Measurements from ENCODE around the gene LARGE1.

LARGE1 gene

GRCh38 chr22:33848251-33848650 lies 72.0 kb downstream of the LARGE1 start:
- Histone ChIP-seq H3F3A (ENCODE audit: insufficient read depth) (no peaks in the 10 kb centered on the region), H3K27me3 (ENCODE audit: low read length) (no peaks in the 10 kb centered on the region), H3K9me3 (ENCODE audit: insufficient read depth, low read length) (peaks cover 4% of the 10 kb centered on the region; the same call in 1 of the 2 replicates), H3K4me2 (ENCODE audit: low read depth, low read length, poor library complexity, severe bottlenecking) (no peak overlapping the region), H3K9me2 (replicated peaks; ENCODE audit: insufficient read depth, low read length) (no peaks in the 10 kb centered on the region), H4K20me1 (ENCODE audit: low read depth, low read length) (no peaks in the 10 kb centered on the region), H3K9ac (ENCODE audit: low read length) (no peak overlapping the region), H3K36me3 (ENCODE audit: low read length) (no peaks in the 10 kb centered on the region), H3K27ac (ENCODE audit: low read depth, low read length) (no peak overlapping the region), H3K4me3 (ENCODE audit: insufficient read depth, low read length, poor library complexity, severe bottlenecking) (no peak overlapping the region), H2AFZ (ENCODE audit: low read depth, low read length, severe bottlenecking) (no peak overlapping the region), H3K79me2 (ENCODE audit: insufficient read depth, low read length) (no peaks in the 10 kb centered on the region)
- TF ChIP-seq CTCF (IDR thresholded peaks at IDR 0.05; ENCODE audit: insufficient read depth, low read length, poor library complexity, severe bottlenecking) (no peak), EZH2phosphoT487 (conservative IDR thresholded peaks at IDR 0.05; ENCODE audit: low read length) (no peak)

GRCh38 chr22:33844273-33844672 lies 76.0 kb downstream of the LARGE1 start:
- TF ChIP-seq EZH2phosphoT487 (conservative IDR thresholded peaks at IDR 0.05; ENCODE audit: low read length): no peak
- no peak for TF ChIP-seq CTCF (IDR thresholded peaks at IDR 0.05; ENCODE audit: insufficient read depth, low read length, poor library complexity, severe bottlenecking)
- Histone ChIP-seq H3K4me3 (ENCODE audit: insufficient read depth, low read length, poor library complexity, severe bottlenecking) (no peak overlapping the region), H3K79me2 (ENCODE audit: insufficient read depth, low read length) (no peaks in the 10 kb centered on the region), H2AFZ (ENCODE audit: low read depth, low read length, severe bottlenecking) (no peak overlapping the region), H4K20me1 (ENCODE audit: low read depth, low read length) (no peaks in the 10 kb centered on the region), H3F3A (ENCODE audit: insufficient read depth) (peaks cover 11% of the 10 kb centered on the region; the same call in 1 of the 2 replicates), H3K9me3 (ENCODE audit: insufficient read depth, low read length) (peaks cover 4% of the 10 kb centered on the region; the same call in 1 of the 2 replicates), H3K27ac (ENCODE audit: low read depth, low read length) (no peak overlapping the region), H3K4me2 (ENCODE audit: low read depth, low read length, poor library complexity, severe bottlenecking) (no peak overlapping the region), H3K36me3 (ENCODE audit: low read length) (no peaks in the 10 kb centered on the region), H3K9me2 (replicated peaks; ENCODE audit: insufficient read depth, low read length) (no peaks in the 10 kb centered on the region), H3K27me3 (ENCODE audit: low read length) (no peaks in the 10 kb centered on the region), H3K9ac (ENCODE audit: low read length) (no peak overlapping the region)

GRCh38 chr22:33842421-33843094 lies 77.7 kb downstream of the LARGE1 start:
- no peaks in the 10 kb centered on the region for H3K36me3 ChIP-seq (ENCODE audit: low read length)
- no peaks in the 10 kb centered on the region for H4K20me1 ChIP-seq (ENCODE audit: low read depth, low read length)
- no peaks in the 10 kb centered on the region for H3K79me2 ChIP-seq (ENCODE audit: insufficient read depth, low read length)
- no peak overlapping the region for H3K4me3 ChIP-seq (ENCODE audit: insufficient read depth, low read length, poor library complexity, severe bottlenecking)
- TF ChIP-seq EZH2phosphoT487 (conservative IDR thresholded peaks at IDR 0.05; ENCODE audit: low read length) (no peak), CTCF (IDR thresholded peaks at IDR 0.05; ENCODE audit: insufficient read depth, low read length, poor library complexity, severe bottlenecking) (no peak)
- H3K9me3 ChIP-seq (ENCODE audit: insufficient read depth, low read length): peaks cover 4% of the 10 kb centered on the region; the same call in 1 of the 2 replicates
- H3F3A ChIP-seq (ENCODE audit: insufficient read depth): peaks cover 11% of the 10 kb centered on the region; the same call in 1 of the 2 replicates
- H2AFZ ChIP-seq (ENCODE audit: low read depth, low read length, severe bottlenecking): no peak overlapping the region
- H3K4me2 ChIP-seq (ENCODE audit: low read depth, low read length, poor library complexity, severe bottlenecking): peak overlapping the region; percentile 48
- peak overlapping the region; percentile 78 for H3K27ac ChIP-seq (ENCODE audit: low read depth, low read length)
- no peaks in the 10 kb centered on the region for H3K9me2 ChIP-seq (replicated peaks; ENCODE audit: insufficient read depth, low read length)
- no peak overlapping the region for H3K9ac ChIP-seq (ENCODE audit: low read length)
- no peaks in the 10 kb centered on the region for H3K27me3 ChIP-seq (ENCODE audit: low read length)

Data from SU-DHL-6 (cell line).